HG02973 (cell line): ENCODE data around the gene KHDRBS2.

Experiments used
- ATAC-seq: cut with Tn5 transposase; IDR thresholded peaks from one replicate; pipeline ENCODE4 v1.9.1; 2021; ENCODE audit warnings: moderate library complexity; ENCODE audit not compliant: unreplicated experiment

KHDRBS2 gene

DNA sequence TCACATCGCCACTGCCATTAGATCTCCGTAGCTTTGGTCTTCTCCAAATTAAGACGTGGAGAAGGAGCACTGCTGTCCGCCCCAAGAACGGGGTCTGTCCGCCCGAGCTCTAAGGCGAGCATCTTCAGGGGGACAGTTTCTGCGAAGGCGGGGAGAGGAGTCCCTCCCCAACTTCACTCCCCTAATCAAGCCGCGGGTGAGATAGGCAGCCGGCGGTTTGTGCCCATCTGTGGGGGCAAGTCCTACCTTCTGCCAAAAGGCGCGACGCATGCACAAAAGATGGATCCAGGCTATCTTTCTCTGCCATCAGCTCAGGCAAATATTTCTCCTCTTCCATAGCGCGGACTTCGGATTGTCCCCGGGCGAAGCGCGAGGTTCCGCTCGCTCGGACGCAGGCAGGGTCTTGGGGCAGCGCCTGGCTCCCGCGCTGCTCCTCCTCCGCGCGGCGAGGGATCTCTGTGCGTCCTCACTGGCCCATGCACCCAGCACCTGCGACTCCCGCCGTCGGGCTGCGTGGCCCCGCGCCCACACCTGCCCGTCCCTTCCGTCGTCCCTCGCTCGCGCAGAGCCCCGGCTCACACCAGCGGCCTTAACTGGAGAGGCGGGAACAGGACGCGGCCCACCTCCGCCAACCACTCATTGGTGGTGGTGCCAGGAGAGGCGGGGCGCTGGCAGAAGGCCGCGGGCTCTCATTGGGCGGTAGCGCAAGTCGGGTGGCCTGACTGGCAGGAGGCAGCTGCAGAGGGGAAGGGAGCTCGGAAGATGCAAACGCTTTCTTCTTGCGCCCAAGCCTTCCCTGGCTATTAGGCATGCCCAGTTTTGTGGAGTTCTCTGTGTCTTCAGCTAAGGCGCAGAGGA, at the start of gene KHDRBS2:
Gene KHDRBS2 (minus strand): TSS at position 614 of the 858 bp plus-strand sequence.
- ATAC-seq = peak; percentile 100

DNA sequence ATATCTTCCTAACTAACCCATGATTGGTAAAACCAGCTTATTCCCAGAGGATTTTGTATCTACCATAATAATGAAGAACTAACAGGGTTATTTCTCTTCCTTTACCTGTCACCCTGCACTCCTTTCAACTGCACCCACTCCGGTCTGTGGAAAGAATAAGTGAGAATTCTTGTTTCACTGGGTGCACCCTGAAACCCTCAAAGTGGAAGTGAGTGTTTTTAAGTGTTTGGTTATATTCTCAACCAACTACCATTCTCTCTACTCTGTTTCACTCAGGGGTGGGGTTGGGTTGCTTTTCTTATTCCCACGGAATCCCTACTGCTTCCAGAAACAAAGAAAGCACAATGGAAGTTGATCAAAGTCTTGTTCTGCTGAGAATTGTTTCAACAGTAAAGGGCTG, 42.6 kb upstream of the KHDRBS2 start:
- no peak for ATAC-seq

DNA sequence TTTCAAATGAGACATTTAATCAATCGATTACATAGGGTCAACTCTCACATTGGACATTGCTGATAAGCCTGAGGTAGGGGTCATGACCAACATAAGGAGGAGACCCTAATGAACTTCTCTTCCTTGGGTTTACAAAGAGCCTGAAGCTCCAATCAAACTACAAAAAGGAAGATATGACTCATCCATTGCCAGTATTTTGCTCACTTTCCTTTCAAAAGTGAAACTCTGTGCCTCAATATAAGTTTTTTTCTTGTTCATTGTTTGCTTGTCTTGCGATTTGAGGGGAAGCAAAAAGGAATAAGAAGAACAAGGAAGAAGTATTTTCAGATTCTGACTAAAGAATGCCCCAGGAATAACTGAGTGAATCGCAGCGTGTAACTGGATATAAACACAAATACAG, 38.8 kb upstream of the KHDRBS2 start:
- ATAC-seq = no peak

DNA sequence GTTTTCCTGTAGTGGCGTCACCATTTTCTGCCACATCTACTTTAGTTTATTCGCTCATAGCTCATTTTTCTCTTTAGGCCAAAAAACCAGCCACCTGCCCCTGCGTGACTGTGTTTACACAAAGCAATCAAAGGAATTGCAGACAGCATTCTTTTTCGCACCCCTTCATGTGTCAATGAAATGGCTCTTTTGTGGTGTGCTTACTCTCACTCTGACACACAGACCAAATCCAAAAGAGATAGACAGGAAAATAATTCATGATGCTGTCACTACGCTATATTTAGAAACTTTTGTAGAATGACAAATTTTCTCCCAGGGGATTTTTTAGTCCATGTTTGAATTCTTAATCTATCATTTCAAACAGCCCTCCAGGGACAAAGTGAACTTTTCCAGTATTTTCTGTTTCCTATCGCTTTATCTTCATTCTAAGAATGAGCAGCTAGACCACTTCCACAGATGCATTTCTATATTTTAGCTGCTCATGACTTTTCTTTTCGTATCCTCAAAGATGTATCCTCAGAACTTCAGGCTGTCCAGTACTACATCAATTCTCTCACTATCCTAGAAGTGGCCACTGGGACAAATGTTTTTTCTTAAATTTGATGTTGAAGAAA, 37.9 kb upstream of the KHDRBS2 start:
- no peak for ATAC-seq

DNA sequence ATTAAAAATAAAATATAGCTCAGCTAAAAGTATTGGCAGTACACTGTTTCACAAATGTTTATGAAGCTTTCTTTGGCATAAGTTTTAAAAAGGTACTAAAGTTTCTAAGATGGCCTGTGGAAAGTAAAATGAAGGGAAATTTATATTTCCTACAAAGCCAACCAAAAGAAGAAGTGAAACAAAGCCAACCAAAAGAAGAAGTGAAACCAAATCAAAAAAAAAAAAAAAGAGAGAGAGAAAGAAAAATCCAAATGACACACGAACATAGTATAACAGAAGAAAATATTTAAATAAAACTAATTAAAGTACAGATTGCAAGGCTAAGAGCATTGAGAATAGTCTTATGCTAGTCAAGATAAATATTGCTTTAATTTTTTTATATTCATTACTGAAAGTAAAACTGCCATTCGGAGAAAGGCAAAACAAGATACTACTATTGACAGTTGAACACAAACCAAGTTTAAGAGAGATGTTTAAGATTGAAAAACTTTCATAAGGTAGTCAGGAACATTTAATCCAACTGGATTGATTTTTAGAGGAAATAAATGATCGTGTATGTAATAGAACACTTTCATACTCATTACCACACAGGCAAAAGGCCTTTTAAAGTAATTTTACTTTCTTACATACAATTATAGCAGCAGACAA, 12.8 kb upstream of the KHDRBS2 start:
- ATAC-seq = peak; percentile 92

DNA sequence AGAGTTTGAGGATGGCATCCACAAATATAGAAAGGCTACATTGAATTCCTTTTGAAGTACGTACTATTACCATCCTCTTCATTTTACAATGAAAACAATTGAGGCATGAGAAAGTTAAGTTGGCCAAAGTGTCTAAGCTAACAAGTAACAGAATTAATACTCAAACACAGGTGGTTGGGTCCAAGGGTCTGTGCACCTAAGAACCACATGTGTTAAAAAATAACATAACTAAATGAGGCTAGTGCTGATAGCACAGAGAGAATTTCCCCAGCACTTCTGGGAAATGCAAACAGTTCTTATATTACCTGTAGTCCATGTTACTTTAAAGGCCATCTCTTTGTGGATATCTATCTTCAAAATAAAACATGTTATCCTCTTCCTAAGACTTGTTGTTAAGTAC, 10.5 kb upstream of the KHDRBS2 start:
- ATAC-seq = no peak

DNA sequence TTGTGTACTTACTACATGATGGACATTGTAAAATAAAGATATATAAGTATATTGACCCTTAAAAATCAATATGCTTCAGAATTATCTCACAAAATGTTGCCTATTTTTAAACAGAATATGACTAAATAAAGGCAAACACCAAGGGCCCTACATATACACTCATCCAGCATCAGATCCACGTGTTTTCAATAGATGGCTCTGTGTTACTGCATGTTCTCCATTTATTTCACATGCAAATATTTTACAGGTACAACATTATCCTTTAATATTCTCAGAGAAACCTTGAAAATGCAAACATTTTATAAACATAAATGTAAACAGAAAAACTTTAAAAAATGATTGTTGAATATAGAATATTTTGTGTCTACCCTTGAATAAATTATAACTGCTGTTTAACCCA, 2.9 kb upstream of the KHDRBS2 start:
- ATAC-seq = no peak

DNA sequence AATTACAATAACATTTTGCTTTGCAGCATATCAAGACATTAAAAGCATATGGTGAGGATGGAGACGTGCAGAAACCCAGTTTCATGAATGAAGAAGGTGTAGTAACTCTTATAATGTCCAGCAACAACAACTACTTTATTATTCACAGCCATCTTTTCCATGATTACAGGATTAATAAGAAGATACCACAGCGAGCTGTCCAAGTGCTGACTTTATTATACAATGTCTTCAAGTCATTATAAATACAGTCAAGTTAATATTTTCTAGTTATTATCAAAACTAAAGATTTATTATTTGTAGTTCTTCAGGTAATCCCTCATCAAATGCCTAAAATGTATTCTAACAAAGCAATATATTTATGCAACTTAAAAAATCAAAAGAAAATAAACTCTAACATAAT, 2.5 kb upstream of the KHDRBS2 start:
- ATAC-seq = no peak

DNA sequence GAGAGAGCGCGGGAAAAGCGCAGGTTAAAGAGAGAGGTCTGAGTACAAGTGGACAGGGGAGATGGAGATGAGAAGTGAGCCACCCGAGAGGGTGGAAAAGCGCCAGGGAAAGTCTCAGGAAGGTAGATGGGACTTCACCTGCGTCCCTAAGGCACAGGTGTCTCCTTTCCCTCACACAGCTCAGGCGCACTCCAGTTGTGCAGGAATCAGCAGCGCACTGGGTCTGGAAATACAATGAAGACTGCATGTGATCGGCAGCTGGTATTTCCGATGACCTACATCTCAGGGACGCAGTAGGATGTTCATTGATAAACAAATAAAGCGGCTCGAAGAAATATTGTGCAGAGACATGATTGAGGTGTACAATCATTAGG, 432 bp upstream of the KHDRBS2 start:
- ATAC-seq = peak; percentile 15

DNA sequence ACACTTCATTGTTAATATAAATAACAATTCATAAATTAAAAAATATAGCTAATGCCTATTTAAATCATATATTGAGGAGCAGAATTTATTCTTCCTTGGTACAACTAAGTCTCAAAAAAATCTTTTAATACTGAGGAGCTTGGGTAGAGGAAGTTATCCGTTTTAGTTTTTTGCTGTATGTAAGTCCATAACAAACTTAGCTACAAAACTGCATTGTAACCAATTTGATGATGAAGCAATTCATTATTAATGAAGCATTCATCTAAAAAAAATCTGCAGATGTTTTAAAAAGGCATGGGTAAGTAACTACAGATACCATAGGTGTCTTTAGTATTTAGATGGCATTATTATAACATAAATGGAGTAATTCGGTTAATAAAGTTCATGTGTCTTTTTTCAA, 1.3 kb downstream of the KHDRBS2 start:
- no peak for ATAC-seq

DNA sequence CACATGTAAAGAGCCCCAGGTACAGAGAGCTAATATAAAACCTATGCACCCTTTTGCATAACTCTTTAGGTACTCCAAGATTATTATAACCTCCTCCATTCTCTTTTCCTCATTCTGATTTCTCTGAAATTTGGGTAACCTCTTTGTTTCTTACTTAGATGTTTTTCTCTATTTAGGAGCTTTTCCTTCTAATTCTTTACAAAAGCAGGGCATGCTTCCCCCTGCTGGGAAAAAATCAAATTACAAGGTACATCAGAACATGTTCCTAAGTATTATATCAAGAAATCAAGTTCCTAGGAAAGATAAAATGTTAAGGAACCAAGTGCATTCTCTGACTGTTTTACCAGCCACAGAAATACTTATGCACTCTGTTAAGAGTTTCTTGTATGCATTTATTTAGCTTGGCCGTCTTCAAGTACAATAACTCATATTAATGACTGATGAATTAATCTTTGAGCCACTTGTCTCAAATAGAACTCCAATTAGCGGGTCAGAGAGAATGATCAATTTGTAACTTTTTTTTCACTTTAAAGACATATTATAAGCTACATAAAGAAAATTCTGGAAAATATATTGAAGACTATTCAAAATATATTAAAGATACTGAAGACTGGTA, 2.1 kb downstream of the KHDRBS2 start:
- ATAC-seq = no peak

DNA sequence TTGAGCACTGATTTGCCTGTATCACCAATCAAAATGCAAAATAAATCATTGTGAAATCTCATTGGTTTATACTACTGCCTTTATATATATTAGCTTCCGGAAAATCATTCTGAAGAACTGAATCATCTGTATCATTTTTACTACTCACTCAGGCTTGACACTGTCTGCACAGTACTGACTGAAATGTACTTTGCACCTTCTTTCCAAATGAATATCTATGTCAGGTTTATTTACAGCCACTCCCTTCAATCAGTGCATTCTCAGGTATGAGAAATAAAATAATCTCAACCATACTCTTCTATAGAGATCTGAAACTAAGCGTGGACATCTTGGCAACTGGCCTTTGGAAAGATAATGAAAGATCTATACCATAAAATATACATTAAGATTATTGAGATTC, 2.7 kb downstream of the KHDRBS2 start:
- ATAC-seq = no peak

DNA sequence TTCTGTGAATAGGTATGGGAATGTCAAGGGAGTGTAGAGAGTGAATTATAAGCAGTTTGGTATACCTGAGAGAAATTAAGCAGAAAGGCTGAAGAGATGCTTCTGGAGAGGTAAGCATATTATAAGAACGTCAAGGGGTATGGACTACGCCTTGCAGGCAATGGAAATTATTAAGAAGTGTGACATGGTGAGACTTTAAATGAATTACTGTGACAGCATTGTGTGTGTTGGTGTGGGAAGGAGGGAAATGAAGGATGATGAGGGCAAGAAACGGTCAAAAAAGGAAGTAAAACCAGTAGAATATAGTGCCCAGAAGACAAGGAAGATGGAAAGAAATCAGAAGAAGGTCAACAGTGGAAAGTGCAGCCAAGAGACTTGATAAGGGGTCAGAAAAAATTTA, 5.9 kb downstream of the KHDRBS2 start:
- ATAC-seq = no peak

DNA sequence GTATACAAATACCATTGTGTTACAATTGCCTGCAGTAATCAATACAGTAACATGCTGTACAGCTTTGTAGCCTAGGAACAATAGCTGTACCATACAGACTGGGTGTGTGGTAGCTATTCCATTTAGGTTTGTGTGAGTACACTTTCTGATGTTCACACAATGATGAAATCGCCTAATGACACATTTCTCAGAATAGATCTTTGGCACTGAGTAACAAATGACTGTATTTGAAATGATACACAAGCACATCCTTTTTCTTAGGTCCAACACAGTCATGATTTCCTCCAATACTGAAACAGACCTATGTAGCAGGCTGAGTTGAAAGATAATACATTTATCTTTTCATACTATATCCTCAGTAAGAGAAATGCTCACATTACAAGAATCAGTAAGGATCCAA, 13.9 kb downstream of the KHDRBS2 start:
- ATAC-seq = no peak

DNA sequence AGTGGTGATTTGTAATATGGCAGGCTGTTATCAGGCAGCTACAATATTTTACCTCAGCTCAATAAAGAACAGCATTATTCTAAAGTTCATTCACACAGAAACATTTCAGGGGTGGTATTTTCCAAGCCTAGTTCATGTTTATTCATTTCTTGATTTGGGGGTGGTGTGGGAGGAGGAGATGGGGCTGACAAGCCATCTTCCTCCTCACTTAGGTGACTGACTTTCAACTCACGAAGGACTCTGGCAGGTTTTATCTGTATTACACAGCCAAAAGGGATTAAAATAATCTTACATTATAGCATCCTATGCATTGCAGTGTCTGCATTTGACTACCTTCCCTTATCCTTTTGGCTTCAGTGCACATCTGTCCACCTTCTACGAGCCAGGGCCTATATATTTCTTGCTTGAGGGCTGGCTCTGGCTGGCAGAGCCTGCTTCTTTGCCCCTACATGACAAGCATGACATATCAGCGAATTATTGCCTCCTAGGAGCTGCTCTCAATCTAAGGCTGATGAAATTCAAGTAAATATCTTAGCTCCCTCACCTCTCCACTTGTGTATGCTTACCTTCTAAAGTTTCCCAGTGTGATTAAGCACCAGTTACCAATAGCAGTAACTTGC, 20.0 kb downstream of the KHDRBS2 start:
- ATAC-seq = no peak

DNA sequence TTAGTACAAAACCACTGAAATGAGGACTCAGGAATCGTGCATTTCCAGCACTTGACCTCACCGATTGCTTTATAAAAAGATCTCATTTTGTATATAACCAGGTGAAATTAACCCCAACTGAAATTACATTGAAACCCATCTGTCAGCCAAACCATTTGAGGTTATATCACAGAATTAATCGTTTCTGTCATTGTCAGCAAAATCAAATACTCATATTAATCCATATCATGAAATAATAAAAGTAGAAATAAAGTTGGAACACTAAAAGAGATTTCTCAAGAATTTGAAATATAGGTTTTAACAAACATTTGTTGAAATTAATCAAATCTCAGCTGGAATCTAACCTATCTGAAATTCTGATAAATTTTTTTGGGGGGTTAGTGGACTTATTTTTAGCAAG, 23.7 kb downstream of the KHDRBS2 start:
- no peak for ATAC-seq

DNA sequence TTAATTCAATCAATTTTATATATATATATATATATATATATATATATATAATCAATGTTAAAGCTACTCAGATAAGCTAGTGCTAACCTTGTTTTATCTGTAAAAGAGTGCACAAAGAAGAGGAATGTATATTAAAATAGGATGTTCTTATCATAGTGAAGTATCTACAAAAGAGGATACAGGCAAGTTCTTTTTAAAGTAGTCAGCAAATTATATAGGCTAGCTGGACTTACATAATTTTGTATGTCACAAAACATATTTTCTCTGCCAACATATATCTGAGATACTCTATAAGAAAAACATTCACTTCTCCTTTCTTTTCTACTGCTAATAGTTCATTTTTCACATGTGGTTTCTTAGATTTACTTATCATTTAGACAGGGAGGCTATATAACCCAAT, 39.9 kb downstream of the KHDRBS2 start:
- ATAC-seq = no peak

DNA sequence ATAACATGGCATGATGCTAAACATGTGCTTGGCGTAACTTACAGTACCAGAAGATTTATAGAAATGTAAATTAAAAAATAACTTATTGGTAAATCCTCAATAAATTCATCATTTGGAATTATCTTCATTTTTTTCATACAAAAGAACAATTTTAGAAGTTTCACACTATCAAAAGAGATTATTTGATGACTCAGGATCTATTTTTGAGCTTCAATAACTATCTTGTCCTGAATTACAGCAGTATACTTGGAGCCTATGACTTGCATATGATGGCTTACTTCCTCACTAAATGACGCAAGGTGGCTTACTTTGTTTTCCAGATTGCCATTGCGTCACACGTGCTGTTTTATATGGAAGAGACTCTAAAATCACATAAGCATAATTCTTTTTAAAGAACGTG, 49.2 kb downstream of the KHDRBS2 start:
- ATAC-seq = no peak

DNA sequence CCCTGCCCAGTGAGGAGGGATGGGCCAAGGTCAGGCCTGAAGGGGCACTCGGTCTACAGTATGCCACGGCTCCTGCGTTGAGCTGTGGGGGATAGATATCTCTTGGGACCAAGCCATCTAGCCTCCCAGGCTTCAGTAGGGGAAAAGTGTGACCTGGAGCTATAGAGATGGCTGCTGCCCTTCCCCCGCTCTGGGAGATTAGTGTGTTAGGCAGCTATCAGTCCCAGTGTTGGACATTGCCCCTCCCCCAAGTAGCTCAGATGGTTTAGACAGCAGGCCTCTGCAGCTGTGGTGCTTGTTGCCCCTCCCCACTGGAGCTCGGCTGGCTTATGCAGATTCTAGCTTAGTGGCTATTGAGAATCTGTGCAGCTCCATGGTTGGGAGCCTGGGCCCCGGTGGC, 56.8 kb downstream of the KHDRBS2 start:
- no peak for ATAC-seq

DNA sequence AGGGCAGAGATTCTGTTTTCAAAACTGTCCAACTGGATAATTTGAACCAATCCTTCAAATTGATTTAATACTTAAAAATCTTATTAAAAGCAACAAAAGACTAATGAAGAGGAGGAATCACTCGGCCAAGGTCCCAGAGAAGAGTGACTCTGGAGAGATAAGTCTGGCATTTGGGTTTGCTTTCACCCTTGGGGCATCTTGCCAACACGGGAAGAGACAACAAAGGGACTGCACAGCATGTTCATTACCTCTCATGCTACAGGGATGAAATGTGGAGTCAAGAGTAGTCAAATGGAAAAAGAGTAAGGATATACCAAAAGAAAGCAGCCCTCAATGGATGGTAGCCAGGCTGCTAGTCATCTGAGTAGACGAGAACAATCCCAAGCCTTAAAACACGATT, 68.2 kb downstream of the KHDRBS2 start:
- no peak for ATAC-seq

DNA sequence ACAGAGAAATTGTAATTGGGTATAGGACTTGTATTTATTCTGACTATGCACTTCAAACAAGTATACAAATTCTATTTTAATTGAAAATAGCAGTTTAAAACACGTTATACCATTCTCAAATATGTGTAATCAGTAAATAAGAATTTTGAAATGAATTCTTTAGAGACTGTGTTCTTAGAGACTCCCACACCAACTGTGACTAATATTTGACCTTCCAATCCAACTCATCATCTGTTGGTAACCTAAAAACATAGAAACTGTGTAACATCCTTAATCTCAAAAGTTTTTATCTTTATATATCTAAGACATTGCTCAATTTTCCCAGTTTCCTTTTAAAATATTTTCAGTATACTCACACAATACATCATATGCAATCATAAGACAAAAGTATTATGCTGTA, 83.9 kb downstream of the KHDRBS2 start:
- ATAC-seq = no peak
